Tibial nerve (tissue), 4 donors: Measurements from ENCODE around the gene PRELID1.

ENCODE experiments used
- CTCF ChIP-seq, 5 experiments: fragments of 200-600 bp in 3 of 5; fragments of 450-650 bp in 2 of 5; sonication (generic) in 3 of 5; IDR thresholded peaks; one replicate each; pipeline ENCODE4 v1.5.1; 2016 to 2019; ENCODE audit warnings: antibody characterized with exemption in 5 of 5, mild to moderate bottlenecking in 3 of 5, moderate library complexity in 2 of 5
- EP300 ChIP-seq, 2 donors: sonication (generic); formaldehyde crosslinking; IDR thresholded peaks; one replicate each; pipeline ENCODE4 v1.6.1; 2017; ENCODE audit warnings: antibody characterized with exemption in 2 of 2, mild to moderate bottlenecking in 1 of 2
- POLR2A ChIP-seq, 2 donors: fragments of 450-650 bp; IDR thresholded peaks; one replicate each; pipeline ENCODE4 v1.6.1; 2017; ENCODE audit warnings: antibody characterized with exemption in 2 of 2, mild to moderate bottlenecking in 2 of 2, moderate library complexity in 2 of 2

GRCh38 chr5:177265395-177265794 is 38.2 kb upstream of the PRELID1 start:
- TF ChIP-seq POLR2A (IDR thresholded peaks at IDR 0.05) (no peak), CTCF (IDR thresholded peaks at IDR 0.05) (no peak), EP300 (IDR thresholded peaks at IDR 0.05) (no peak)
